NCI-H1694 (cell line): ENCODE results near the gene AGXT2.
A peak's percentile ranks its signal among the peaks of the same experiment; 100 is the strongest.

Source experiments
- DNase-seq: peaks from one replicate; lab custom pipeline; 2025; lab: John Stamatoyannopoulos, UW

Gene AGXT2

GRCh38 chr5:34968258-34968657 is 79.5 kb downstream of the AGXT2 start:
- DNase-seq: no peak

GRCh38 chr5:34967540-34967939 is 80.2 kb downstream of the AGXT2 start:
- DNase-seq: no peak

DNA sequence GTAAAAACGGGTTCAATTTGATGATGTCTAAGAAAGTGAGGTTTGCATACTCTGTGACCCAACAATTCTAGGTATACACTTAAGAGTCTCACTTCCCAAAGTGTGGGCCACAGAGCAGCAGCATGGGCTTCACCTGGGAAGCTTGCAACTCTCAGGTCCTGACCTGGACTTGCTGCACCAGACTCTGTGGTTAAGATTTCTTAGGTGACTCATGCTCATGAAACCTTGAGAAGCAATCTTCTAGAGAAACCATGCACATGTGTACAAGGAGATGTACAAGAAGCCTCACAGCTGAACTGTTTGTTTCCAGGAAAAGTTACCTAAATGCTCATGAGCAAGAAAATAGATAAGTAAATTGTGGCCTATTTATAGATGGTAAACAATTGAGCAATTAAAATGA is 88.4 kb downstream of the AGXT2 start:
- no peak for DNase-seq

DNA sequence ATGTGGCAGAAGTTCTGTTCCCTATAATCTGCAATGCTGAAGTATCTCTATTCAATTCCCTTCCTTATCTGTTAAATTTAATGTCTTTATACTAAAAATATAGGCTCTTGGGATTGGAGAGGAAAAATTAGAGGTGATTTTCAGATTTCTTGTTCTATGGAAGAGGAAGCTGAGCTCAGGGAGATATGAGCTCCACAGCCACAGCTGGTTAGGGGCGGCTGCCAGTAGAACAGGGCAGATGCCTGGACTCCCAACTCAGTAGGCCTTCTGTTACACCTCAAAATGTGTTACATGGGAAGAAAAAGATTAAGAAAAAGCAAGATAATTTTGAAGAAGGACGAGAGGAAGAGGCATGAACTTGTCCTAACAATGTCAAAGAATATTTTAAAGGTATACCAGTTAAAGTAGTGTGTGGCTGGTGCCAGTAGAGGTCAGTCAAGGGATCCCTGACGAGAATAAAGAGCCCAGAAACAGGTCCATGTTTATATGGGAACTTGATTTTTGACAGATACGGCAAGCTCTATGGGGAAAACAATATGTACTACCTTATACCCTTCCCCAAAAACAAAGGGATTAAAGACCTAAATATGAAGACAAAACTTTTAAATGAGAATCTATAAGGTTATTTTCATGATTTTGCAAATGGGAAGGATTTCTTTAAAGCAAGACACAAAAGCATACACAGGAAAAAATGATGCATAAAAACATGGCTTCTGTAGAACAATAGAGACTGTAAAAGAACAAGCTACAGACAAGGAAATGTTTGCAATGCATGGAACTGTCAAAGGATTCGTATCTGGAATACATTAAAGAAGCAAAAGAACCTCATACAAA is 89.7 kb downstream of the AGXT2 start:
- DNase-seq: peak; percentile 11

DNA sequence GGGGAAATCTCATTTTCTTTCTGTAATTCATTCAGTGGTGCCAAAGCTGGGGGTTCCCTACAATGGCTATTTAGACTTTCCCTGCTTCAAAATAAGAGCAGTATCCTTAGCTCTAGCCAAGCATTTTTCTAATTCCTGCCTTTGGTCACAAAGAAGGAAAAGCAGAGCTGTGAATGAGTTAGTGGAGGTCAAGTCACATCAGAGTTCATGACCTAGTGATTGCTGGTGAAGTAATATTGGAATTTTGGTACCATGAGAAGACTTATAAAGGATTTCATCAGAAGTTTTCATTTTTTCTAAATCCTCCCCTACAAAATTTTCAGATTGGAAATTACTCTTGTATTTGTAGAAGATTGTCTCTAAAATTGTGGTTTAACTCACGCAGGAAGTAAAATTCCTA is 90.4 kb downstream of the AGXT2 start:
- DNase-seq: no peak
